ENCODE measurements around the gene ZBTB40.

ZBTB40 gene, protein sequence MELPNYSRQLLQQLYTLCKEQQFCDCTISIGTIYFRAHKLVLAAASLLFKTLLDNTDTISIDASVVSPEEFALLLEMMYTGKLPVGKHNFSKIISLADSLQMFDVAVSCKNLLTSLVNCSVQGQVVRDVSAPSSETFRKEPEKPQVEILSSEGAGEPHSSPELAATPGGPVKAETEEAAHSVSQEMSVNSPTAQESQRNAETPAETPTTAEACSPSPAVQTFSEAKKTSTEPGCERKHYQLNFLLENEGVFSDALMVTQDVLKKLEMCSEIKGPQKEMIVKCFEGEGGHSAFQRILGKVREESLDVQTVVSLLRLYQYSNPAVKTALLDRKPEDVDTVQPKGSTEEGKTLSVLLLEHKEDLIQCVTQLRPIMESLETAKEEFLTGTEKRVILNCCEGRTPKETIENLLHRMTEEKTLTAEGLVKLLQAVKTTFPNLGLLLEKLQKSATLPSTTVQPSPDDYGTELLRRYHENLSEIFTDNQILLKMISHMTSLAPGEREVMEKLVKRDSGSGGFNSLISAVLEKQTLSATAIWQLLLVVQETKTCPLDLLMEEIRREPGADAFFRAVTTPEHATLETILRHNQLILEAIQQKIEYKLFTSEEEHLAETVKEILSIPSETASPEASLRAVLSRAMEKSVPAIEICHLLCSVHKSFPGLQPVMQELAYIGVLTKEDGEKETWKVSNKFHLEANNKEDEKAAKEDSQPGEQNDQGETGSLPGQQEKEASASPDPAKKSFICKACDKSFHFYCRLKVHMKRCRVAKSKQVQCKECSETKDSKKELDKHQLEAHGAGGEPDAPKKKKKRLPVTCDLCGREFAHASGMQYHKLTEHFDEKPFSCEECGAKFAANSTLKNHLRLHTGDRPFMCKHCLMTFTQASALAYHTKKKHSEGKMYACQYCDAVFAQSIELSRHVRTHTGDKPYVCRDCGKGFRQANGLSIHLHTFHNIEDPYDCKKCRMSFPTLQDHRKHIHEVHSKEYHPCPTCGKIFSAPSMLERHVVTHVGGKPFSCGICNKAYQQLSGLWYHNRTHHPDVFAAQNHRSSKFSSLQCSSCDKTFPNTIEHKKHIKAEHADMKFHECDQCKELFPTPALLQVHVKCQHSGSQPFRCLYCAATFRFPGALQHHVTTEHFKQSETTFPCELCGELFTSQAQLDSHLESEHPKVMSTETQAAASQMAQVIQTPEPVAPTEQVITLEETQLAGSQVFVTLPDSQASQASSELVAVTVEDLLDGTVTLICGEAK

GRCh38 chr1:22451702-22452480 is at the start of gene ZBTB40:
Gene ZBTB40 (plus strand): TSS chr1:22451851. CDS start chr1:22489949, 38,098 bp downstream.
- peak; percentile 96 for DNase-seq

GRCh38 chr1:22402356-22403053 is 49.1 kb upstream of the ZBTB40 start:
- no peak for DNase-seq

DNA sequence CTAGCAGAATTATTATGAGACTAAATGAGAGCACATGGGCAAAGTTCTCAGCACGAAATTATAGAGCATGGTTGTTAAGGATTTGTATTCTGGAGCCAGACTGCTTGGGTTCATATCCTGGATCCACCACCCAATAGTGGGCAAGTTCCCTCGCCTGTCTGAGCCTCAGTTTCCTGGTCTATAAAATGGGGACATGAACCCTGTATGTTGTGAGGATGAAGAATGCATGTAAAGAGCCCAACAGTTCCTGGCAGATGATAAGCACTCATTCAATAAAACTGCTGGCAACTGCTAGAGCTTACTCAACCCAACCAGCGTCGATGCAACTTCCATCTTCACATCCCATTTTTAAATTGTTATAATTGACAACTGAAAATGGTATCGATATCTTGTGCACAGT is 47.2 kb upstream of the ZBTB40 start:
- DNase-seq = no peak

DNA sequence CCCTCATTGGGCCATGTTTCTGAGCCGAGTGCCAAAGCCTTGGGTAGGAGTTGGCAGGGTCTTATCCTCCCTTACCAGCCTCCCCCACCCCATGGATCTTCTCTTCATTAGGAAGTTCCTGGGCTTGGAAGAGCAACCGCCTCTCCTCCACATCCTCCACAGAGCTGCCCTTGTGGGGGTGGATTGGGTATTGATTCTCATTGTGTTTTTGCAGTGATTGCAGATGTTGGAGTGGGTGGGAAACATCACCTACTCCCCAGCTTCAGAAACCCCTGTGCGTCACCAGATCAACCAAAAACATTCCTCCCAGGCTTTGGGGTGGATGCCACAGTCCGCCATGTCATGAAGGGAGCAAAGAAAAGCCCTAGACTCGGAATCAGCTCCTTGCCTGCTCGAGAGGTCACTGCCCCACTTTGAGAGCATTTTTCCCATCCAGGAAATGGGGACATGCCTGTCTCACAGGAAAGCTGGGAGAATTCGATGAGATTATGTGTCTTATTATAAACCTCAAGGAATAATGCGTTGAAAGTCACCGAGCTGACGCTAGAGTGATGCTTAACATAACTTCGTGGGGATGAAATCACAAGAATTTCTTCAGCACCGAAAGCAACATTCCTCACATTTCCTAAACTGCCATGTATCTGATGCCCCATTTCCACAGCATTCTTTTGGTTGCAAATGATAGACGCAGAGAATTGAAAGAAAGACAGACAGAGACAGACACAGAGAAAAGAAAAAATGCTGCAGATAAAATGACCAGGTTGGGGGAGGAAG is 44.7 kb upstream of the ZBTB40 start:
- DNase-seq = no peak

GRCh38 chr1:22408230-22408629 is 43.4 kb upstream of the ZBTB40 start:
- no peak for DNase-seq

DNA sequence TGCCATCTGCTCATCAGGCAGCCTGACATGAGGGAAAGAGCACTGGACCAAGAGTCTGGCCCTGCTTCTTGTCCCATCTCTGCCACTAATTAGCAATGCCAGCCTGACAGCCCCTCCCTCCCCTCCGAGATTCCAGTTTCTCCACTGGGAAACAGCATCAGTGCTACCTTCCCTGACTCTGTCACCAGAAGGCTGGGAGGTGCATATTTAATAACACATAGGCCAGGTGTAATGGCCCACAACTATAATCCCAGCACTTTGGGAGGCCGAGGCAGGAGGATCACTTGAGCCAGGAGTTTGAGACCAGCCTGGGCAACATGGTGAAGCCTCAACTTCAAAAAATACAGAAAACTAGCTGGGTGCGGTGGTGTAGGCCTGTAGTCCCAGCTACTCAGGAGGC is 41.2 kb upstream of the ZBTB40 start:
- DNase-seq = no peak

GRCh38 chr1:22410928-22411495 is 40.6 kb upstream of the ZBTB40 start:
- no peak for DNase-seq

DNA sequence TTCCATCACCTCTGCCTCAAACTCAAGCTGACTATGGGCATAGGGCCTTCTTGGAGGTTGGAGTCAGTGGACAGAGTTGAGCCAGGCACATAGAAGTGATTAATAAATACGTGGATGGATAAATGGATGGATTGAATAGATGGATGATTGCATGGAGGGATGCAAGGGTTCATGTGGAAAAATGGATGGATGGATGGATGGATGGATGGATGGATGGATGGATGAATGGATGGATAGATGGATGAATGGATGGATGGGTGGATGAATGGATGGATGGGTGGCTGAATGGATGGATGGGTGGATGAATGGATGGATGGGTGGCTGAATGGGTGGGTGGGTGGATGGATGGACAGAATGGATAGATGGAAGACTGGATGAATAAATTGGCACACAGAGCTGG is 40.1 kb upstream of the ZBTB40 start:
- DNase-seq = no peak

DNA sequence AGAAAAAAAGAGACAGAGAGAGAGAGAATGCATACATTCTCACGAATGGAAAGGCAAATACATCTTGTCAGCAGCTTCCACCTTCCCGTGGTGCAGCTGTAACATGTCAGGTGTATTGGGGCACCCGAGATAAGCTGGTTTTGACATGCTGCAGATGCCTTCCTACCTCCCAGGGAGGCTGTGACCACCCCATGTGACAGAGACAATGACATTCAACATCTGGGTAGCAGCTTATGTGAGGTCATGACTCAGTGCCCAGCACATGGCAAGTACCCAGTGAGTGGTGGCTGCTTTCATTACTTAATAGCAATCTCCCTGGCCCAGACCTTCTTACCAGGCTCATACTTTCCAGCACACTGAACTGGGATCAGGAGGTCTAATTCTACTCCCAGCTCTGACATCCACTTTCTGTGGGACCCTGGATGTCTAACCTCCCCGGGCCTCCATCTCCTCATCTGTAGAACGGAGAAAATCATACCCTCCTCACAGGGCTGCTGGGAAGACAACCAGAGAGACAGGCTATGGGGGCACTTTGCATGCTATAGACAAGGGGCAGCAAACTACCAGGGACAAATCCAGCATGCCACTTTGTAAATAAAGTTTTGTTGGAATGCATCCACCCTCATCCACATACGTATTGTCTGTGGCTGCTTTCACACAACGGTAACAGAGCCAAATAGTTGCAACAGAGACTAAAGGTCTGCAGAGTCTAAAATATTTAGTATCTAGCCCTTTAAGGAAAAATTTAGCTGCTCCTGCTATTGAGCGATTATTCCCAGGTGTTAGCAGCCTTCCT is 38.5 kb upstream of the ZBTB40 start:
- DNase-seq = no peak

- no peak for DNase-seq
These were observed 37.9 kb upstream of the ZBTB40 start for GRCh38 chr1:22413799-22414198.

DNA sequence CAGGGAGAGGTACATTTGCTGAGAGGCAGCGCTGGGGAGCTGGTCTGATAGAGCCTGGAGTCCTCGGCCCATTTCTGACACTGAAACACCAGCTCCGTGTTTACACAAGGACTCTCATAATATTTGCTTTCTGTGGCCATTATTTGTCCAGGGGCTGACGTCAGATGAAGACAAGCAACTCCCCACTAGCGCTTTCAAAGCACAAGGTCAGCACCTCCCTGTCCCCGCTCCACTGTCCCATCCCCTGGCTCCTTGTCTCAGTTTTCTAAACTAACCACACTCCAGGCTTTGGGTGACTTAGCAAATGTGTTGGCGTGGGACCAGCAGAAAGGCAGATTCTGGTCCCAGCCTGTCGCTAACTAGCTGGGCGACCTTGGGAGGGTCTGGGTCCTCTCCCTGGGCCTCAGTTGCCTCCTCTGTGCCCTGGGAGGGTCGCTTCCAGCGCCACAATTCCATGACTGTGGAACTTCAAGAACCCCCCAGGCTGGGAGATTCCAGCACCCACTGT is 37.4 kb upstream of the ZBTB40 start:
- DNase-seq = no peak

DNA sequence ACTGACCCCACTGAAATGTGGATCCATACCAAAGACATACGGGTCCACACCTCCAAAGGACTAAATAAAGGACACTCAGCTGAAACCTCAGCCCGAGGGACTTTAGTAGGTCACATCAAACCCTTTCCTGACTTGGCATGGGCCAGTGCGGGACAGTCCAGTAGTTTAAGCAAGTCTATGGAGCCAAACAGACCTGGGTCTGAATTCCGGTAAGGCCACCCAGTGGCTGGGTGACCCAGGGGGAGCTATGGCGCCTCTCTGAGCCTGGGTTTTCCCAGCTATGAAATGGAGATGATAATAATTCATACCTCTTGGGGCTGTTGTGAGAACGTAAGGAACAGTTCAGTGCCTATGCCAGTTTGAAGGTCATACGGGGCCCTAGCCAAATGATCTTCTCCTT is 36.2 kb upstream of the ZBTB40 start:
- DNase-seq = no peak

- DNase-seq = peak; percentile 76
These were observed 34.8 kb upstream of the ZBTB40 start for GRCh38 chr1:22416555-22417454.

DNA sequence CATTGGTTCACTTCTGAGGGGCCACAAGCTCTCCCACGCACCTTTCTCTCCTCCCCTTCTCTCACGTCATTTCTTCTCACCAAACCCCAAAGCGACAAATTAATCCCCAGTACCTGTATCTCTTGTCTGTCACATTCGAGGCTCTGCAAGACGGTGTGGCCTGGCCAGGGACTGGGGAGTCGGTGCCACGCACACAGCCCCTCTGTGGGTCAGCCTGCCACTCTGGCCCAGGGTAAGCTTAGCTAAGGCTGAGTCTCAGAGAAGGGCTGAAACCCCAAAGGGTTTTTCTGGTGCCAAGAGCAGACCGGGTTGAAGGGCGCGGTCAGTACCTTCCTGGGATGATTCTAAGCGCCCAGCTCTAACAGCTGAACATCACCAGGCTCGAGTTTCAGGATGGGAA is 34.2 kb upstream of the ZBTB40 start:
- DNase-seq = no peak

DNA sequence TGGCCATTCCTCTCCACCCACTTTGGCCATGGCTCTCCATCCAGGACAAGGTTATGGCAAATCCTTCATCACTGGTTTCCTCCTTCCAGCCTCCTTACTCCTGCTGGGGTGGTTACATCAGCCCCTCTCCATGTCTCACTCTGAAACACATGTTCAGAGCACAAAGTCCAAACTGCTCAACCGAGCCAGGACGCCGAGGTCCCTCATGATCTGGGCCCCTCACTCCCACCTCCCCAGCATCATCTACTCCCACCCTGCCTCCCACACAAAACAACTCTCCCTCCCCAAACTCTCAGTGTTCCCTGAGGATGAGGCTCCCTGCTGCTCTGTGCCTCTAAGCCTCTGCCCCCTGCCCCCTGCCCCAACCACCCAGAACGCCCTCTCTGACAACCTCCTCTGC is 33.3 kb upstream of the ZBTB40 start:
- no peak for DNase-seq

- no peak for DNase-seq
These were observed 32.7 kb upstream of the ZBTB40 start for GRCh38 chr1:22418933-22419382.

DNA sequence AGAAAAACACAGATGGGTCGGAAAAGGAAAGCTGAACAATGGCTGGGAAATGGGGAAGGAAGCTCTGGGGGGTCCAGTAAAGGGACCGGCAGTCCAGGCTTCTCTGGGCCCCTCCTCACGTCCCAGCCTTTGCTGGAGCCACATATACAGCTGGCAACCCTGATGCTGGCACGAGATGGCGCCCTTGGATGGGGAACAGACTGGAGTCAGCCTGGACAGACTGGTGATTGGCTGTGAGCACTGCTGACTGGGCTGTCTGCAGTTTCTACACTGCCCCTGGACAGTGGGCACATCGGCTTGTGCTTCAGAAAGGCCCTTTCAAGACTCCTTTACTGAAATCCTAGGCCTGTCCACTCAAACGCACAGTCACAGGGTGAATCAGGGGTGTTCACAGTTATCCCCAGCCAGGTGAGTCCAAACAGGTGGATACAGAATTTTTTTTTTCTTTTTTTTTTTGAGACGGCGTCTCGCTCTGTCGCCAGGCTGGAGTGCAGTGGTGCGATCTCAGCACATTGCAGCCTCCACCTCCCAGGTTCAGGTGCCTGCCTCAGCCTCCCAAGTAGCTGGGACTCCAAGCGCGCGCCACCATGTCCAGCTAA is 31.1 kb upstream of the ZBTB40 start:
- peak; percentile 42 for DNase-seq

- no peak for DNase-seq
These were observed 24.9 kb upstream of the ZBTB40 start for GRCh38 chr1:22426781-22427180.

All from activated CD4-positive, CD25-positive, alpha-beta regulatory T cell treated with anti-CD3 and anti-CD28 coated beads, Interleukin-2, amount 50 U/mL, for 72 hours (primary cell).